PC-3 (cell line): ENCODE results near the gene BCAR1. TPM values are rescaled to one million over a fixed set of nuclear protein-coding genes. Genes with fewer than 3 reads are reported as not detected.
A peak's percentile ranks its signal among the peaks of the same experiment; 100 is the strongest.

Experiments
- ATAC-seq: fragments of 200-7000 bp; cut with Tn5 transposase; 2 replicates; pipeline ENCODE4 v1.9.1; 2020; ENCODE audit warnings: mild to moderate bottlenecking, moderate library complexity
- BruUV-seq: library from RNA; stranded (reverse); fragments of 400-500 nt; replicated peaks from 2 replicates; lab custom pipeline; 2021; lab: Mats Ljungman, UMichigan
- CTCF ChIA-PET: fragments of 300-600 bp; sonication (Branson Sonifier 250); formaldehyde crosslinking; loops from one replicate; lab custom pipeline; 2022; ENCODE audit warnings: antibody characterized with exemption; lab: Charles Lee
- POLR2A ChIA-PET: fragments of 300-600 bp; sonication (Branson Sonifier 250); formaldehyde crosslinking; loops from one replicate; lab custom pipeline; 2022; ENCODE audit warnings: antibody characterized with exemption; ENCODE audit not compliant: unreplicated experiment; lab: Charles Lee
- DNase-seq: peaks from one replicate; pipeline ENCODE4 v3.0.0-alpha.2; 2015
- H2AFZ ChIP-seq: fragments of 300-600 bp; sonication (generic); 2 replicates; pipeline ENCODE4 v1.6.0; 2016; ENCODE audit warnings: antibody characterized with exemption, low read length
- H3F3A ChIP-seq: fragments of 300-600 bp; sonication (generic); one replicate; pipeline ENCODE4 v1.6.0; 2017; ENCODE audit warnings: antibody characterized with exemption, low read length, control low read depth, mild to moderate bottlenecking; ENCODE audit not compliant: unreplicated experiment
- H3K27ac ChIP-seq: fragments of 300-600 bp; sonication (generic); 2 replicates; pipeline ENCODE4 v1.5.1; 2016; ENCODE audit warnings: mild to moderate bottlenecking, low read length
- H3K27me3 ChIP-seq: fragments of 300-600 bp; sonication (generic); 2 replicates; pipeline ENCODE4 v1.6.1; 2016; ENCODE audit warnings: low read length, mixed read lengths
- H3K36me3 ChIP-seq: fragments of 300-600 bp; sonication (generic); 2 replicates; pipeline ENCODE4 v1.6.1; 2016; ENCODE audit warnings: low read depth, mixed run types, low read length, mixed read lengths
- H3K4me1 ChIP-seq: fragments of 300-600 bp; sonication (generic); 2 replicates; pipeline ENCODE4 v1.5.1; 2016; ENCODE audit warnings: low read length; ENCODE audit not compliant: insufficient read depth
- H3K4me2 ChIP-seq: fragments of 300-600 bp; sonication (generic); 2 replicates; pipeline ENCODE4 v1.6.0; 2016; ENCODE audit warnings: low read length
- H3K4me3 ChIP-seq: fragments of 300-600 bp; sonication (generic); 2 replicates; pipeline ENCODE4 v1.5.1; 2016; ENCODE audit warnings: mild to moderate bottlenecking, low read length, mixed read lengths
- H3K79me2 ChIP-seq: fragments of 300-600 bp; sonication (generic); 2 replicates; pipeline ENCODE4 v1.6.1; 2017; ENCODE audit warnings: low read length, mixed read lengths
- H3K9ac ChIP-seq: fragments of 300-600 bp; sonication (generic); 2 replicates; pipeline ENCODE4 v1.6.0; 2016; ENCODE audit warnings: mild to moderate bottlenecking, low read length
- H3K9me2 ChIP-seq: fragments of 300-600 bp; sonication (generic); replicated peaks from 2 replicates; pipeline ENCODE4 v1.6.1; 2016; ENCODE audit warnings: mixed run types, low read length, mixed read lengths
- H3K9me3 ChIP-seq: fragments of 300-600 bp; sonication (generic); 2 replicates; pipeline ENCODE4 v1.6.1; 2016; ENCODE audit warnings: low read length, mixed read lengths
- H4K20me1 ChIP-seq: fragments of 300-600 bp; sonication (generic); 2 replicates; pipeline ENCODE4 v1.6.1; 2016; ENCODE audit warnings: low read length, mixed read lengths
- CTCF ChIP-seq: fragments of 300-600 bp; sonication (generic); conservative IDR thresholded peaks from 2 replicates; pipeline ENCODE4 v1.5.1; 2017; ENCODE audit warnings: antibody characterized with exemption, low read depth, mild to moderate bottlenecking, low read length
- EZH2 ChIP-seq: fragments of 300-600 bp; sonication (generic); IDR thresholded peaks from one replicate; pipeline ENCODE4 v1.6.1; 2017; ENCODE audit warnings: antibody characterized with exemption, mild to moderate bottlenecking, low read length; ENCODE audit not compliant: unreplicated experiment
- EZH2phosphoT487 ChIP-seq: fragments of 300-600 bp; sonication (generic); IDR thresholded peaks from 2 replicates; pipeline ENCODE4 v1.6.1; 2018; ENCODE audit warnings: mild to moderate bottlenecking, antibody characterized with exemption, low read length, borderline replicate concordance
- intact Hi-C: fragments of 100-400 bp; cut with micrococcal nuclease; formaldehyde crosslinking; loops from 2 replicates; pipeline ENCODE4 v1.9.0; 2023
- total RNA-seq: library from RNA; depleted of rRNA; stranded (reverse); fragments of >200 nt; gene quantifications from 2 replicates; pipeline ENCODE4 v1.2.3, GENCODE V29; 2014

BCAR1 gene
- total RNA-seq, 1 experiment from 2014 or later = 49.3 TPM

- H3K9me3 ChIP-seq = no peaks in the 10 kb centered on the region
- no peak overlapping the region for H3K9ac ChIP-seq
- intact Hi-C loops = no loop called here
- ChIA-PET CTCF (interaction anchor here (0.5 kb wide), 1 partner anchor 29 kb away, joined by 3 read pairs; no protein-coding TSS in a partner anchor), POLR2A (interaction anchor here (0.6 to 1.0 kb wide), 2 partner anchors 33 to 56 kb away, joined by 3 to 7 read pairs; no protein-coding TSS in a partner anchor)
- H3K4me3 ChIP-seq = peak overlapping the region; percentile 89; the same call in 1 of the 2 replicates
- TF ChIP-seq EZH2phosphoT487 (no peak), EZH2 (no peak), CTCF (no peak)
- DNase-seq (no peak), ATAC-seq (no peak)
- H4K20me1 ChIP-seq = peaks cover 19% of the 10 kb centered on the region
- peaks cover 65% of the 10 kb centered on the region for H3K4me1 ChIP-seq
- H3K79me2 ChIP-seq = peaks cover 84% of the 10 kb centered on the region
- H3K27me3 ChIP-seq = no peaks in the 10 kb centered on the region
- no TSS peak for BruUV-seq
- H3F3A ChIP-seq = no peaks in the 10 kb centered on the region
- H3K27ac ChIP-seq = no peak overlapping the region
- H3K4me2 ChIP-seq = peak overlapping the region; percentile 93
- no peak overlapping the region for H2AFZ ChIP-seq
- H3K36me3 ChIP-seq = no peaks in the 10 kb centered on the region
- no peaks in the 10 kb centered on the region for H3K9me2 ChIP-seq
Observed at GRCh38 chr16:75249441-75249840, 2.0 kb downstream of the BCAR1 start.

- no peak overlapping the region for H3K9ac ChIP-seq
- BruUV-seq = no TSS peak
- POLR2A ChIA-PET = no interaction called here
Observed at GRCh38 chr16:75248536-75249380, 2.7 kb downstream of the BCAR1 start.

More at GRCh38 chr16:75248536-75249380, 2.7 kb downstream of the BCAR1 start:
- Histone ChIP-seq H3K27ac (no peak overlapping the region), H3K27me3 (no peaks in the 10 kb centered on the region), H3K4me2 (peak overlapping the region; percentile 93), H3K4me1 (peaks cover 66% of the 10 kb centered on the region), H3K79me2 (peaks cover 85% of the 10 kb centered on the region), H3K36me3 (no peaks in the 10 kb centered on the region), H2AFZ (no peak overlapping the region), H3K9me2 (no peaks in the 10 kb centered on the region), H4K20me1 (peaks cover 19% of the 10 kb centered on the region), H3F3A (no peaks in the 10 kb centered on the region), H3K4me3 (no peak overlapping the region), H3K9me3 (no peaks in the 10 kb centered on the region)
- no peak for TF ChIP-seq EZH2phosphoT487
- TF ChIP-seq CTCF = no peak
- no peak for TF ChIP-seq EZH2
- CTCF ChIA-PET = no interaction called here
- ATAC-seq (no peak), DNase-seq (no peak)
- intact Hi-C loops = no loop called here
